ENCODE results near the gene TRAM2. TPM values are rescaled to one million over a fixed set of nuclear protein-coding genes. Genes with fewer than 3 reads are reported as not detected.

The TRAM2 gene
- total RNA-seq, 2 donors from 2014 or later = 16.9 to 20.5 TPM

- Histone ChIP-seq H3K27ac (ENCODE audit: low read depth, low read length) (no peak overlapping the region), H3K9ac (ENCODE audit: extremely low read depth, low read length, poor library complexity, severe bottlenecking) (no peak overlapping the region), H3K27me3 (ENCODE audit: control insufficient read depth, insufficient read depth, low read length, poor library complexity, severe bottlenecking) (no peaks in the 10 kb centered on the region), H3K36me3 (ENCODE audit: control insufficient read depth, insufficient read depth, low read length) (no peaks in the 10 kb centered on the region), H3K4me3 (ENCODE audit: low read length) (no peak overlapping the region), H3K9me3 (ENCODE audit: control insufficient read depth, low read length) (no peaks in the 10 kb centered on the region), H3K4me1 (ENCODE audit: control insufficient read depth, insufficient read depth, low read length) (no peaks in the 10 kb centered on the region)
- Mint-ChIP-seq H3K4me1 (peaks cover 5% of the 10 kb centered on the region), H3K9me3 (no peaks in the 10 kb centered on the region), H3K36me3 (ENCODE audit: low read depth) (no peaks in the 10 kb centered on the region), H3K4me3 (no peak overlapping the region), H3K27ac (no peak overlapping the region), H3K27me3 (ENCODE audit: insufficient read depth) (no peaks in the 10 kb centered on the region)
- no peak for TF ChIP-seq CTCF (conservative IDR thresholded peaks at IDR 0.05)
- no peak for DNase-seq
Observed at GRCh38 chr6:52620906-52621190, 44.0 kb upstream of the TRAM2 start.

- Mint-ChIP-seq H3K27me3 (ENCODE audit: insufficient read depth) (no peaks in the 10 kb centered on the region), H3K4me3 (no peak overlapping the region), H3K36me3 (ENCODE audit: low read depth) (no peaks in the 10 kb centered on the region), H3K4me1 (peaks cover 5% of the 10 kb centered on the region), H3K9me3 (no peaks in the 10 kb centered on the region), H3K27ac (no peak overlapping the region)
- Histone ChIP-seq H3K4me1 (ENCODE audit: control insufficient read depth, insufficient read depth, low read length) (no peaks in the 10 kb centered on the region), H3K36me3 (ENCODE audit: control insufficient read depth, insufficient read depth, low read length) (no peaks in the 10 kb centered on the region), H3K27ac (ENCODE audit: low read depth, low read length) (no peak overlapping the region), H3K4me3 (ENCODE audit: low read length) (no peak overlapping the region), H3K9me3 (ENCODE audit: control insufficient read depth, low read length) (no peaks in the 10 kb centered on the region), H3K27me3 (ENCODE audit: control insufficient read depth, insufficient read depth, low read length, poor library complexity, severe bottlenecking) (no peaks in the 10 kb centered on the region), H3K9ac (ENCODE audit: extremely low read depth, low read length, poor library complexity, severe bottlenecking) (no peak overlapping the region)
- 90 to 100% methylated on average over 1 to 2 of the region's 2 CpGs for WGBS, 2 experiments (ENCODE audit: insufficient coverage in 1 of 2, insufficient read length in 1 of 2)
- DNase-seq = no peak
- TF ChIP-seq CTCF (conservative IDR thresholded peaks at IDR 0.05) = no peak
Observed at GRCh38 chr6:52620055-52620905, 43.4 kb upstream of the TRAM2 start.

GRCh38 chr6:52617087-52617486, 40.2 kb upstream of the TRAM2 start:
- H3K4me1 Mint-ChIP-seq = peaks cover 5% of the 10 kb centered on the region
- H3K9me3 ChIP-seq (ENCODE audit: control insufficient read depth, low read length) = no peaks in the 10 kb centered on the region
- no peak for TF ChIP-seq CTCF (conservative IDR thresholded peaks at IDR 0.05)
- DNase-seq = no peak
- no peaks in the 10 kb centered on the region for H3K36me3 Mint-ChIP-seq (ENCODE audit: low read depth)
- H3K27me3 Mint-ChIP-seq (ENCODE audit: insufficient read depth) = no peaks in the 10 kb centered on the region
- no peak overlapping the region for H3K27ac ChIP-seq (ENCODE audit: low read depth, low read length)
- no peak overlapping the region for H3K4me3 ChIP-seq (ENCODE audit: low read length)
- H3K36me3 ChIP-seq (ENCODE audit: control insufficient read depth, insufficient read depth, low read length) = no peaks in the 10 kb centered on the region
- 90% methylated on average over 4 of the region's 4 CpGs; no CpG with 5 or more reads in 1 of the 2 experiments for WGBS, 2 experiments (ENCODE audit: insufficient coverage in 1 of 2, insufficient read length in 1 of 2)
- H3K27me3 ChIP-seq (ENCODE audit: control insufficient read depth, insufficient read depth, low read length, poor library complexity, severe bottlenecking) = no peaks in the 10 kb centered on the region
- no peak overlapping the region for H3K9ac ChIP-seq (ENCODE audit: extremely low read depth, low read length, poor library complexity, severe bottlenecking)
- no peak overlapping the region for H3K4me3 Mint-ChIP-seq
- H3K4me1 ChIP-seq (ENCODE audit: control insufficient read depth, insufficient read depth, low read length) = no peaks in the 10 kb centered on the region
- no peak overlapping the region for H3K27ac Mint-ChIP-seq
- no peaks in the 10 kb centered on the region for H3K9me3 Mint-ChIP-seq
